K562 (cell line): Measurements from ENCODE around the gene PPP4R4. TPM values are rescaled to one million over a fixed set of nuclear protein-coding genes. Genes with fewer than 3 reads are reported as not detected.

ENCODE experiments used
- ARNT ChIP-seq, 2 experiments: fragments of 450-650 bp; IDR thresholded peaks; 2 replicates each; pipeline ENCODE4 v1.6.1; 2016; ENCODE audit warnings: mild to moderate bottlenecking in 1 of 2
- ESRRA ChIP-seq: fragments of 450-650 bp; IDR thresholded peaks from 2 replicates; pipeline ENCODE4 v1.6.1; 2014; ENCODE audit warnings: low read depth, mild to moderate bottlenecking, moderate library complexity, borderline replicate concordance
- EZH2 ChIP-seq: IDR thresholded peaks from 2 replicates; pipeline ENCODE4 v1.6.1; 2012; ENCODE audit warnings: low read depth, mild to moderate bottlenecking, inconsistent platforms, low read length, borderline replicate concordance
- L3MBTL2 ChIP-seq: fragments of 450-650 bp; IDR thresholded peaks from 2 replicates; pipeline ENCODE4 v1.6.1; 2016; ENCODE audit warnings: mild to moderate bottlenecking, moderate library complexity
- TARDBP ChIP-seq: fragments of 450-650 bp; IDR thresholded peaks from 2 replicates; pipeline ENCODE4 v1.6.1; 2016
- ZNF282 ChIP-seq: sonication (generic); formaldehyde crosslinking; IDR thresholded peaks from 2 replicates; pipeline ENCODE4 v1.8.1; 2023; ENCODE audit warnings: missing genetic modification reagents
- ZSCAN32 ChIP-seq: fragments of 450-650 bp; formaldehyde crosslinking; IDR thresholded peaks from 2 replicates; pipeline ENCODE4 v1.4.0; 2020; ENCODE audit warnings: mild to moderate bottlenecking, moderate library complexity
- polyA plus RNA-seq, 8 experiments: library from polyadenylated mRNA; depleted of rRNA in 4 of 8; stranded (reverse) in 5 of 8; unstranded in 3 of 8; fragments of >200 nt; fragmentation: Nextera tagmentation in 2 of 8; fragmentation: Illumina TruSeq in 1 of 8; extraction: Ambion mirVana in 2 of 8; extraction: Trizol in 1 of 8; gene quantifications; 2 replicates each; pipeline versions ENCODE4 v1.2.1 to v1.2.3, GENCODE V29; 2011 to 2014; ENCODE audit warnings: inconsistent platforms in 1 of 8, missing spikeins in 1 of 8
- total RNA-seq, 7 experiments: library from RNA; depleted of rRNA in 6 of 7; stranded (reverse); fragments of >200 nt in 6 of 7; fragmentation: Illumina TruSeq in 2 of 7; extraction: Trizol in 2 of 7; gene quantifications; 2 replicates each; pipeline versions ENCODE4 v1.2.1 to v1.2.3, GENCODE V29; 2011 to 2021; ENCODE audit warnings: low replicate concordance in 1 of 7
- TF ChIP-seq, protein P1 (sequence below): IDR thresholded peaks from 2 replicates; pipeline ENCODE4 v1.6.1; 2011; ENCODE audit warnings: borderline replicate concordance, low read depth, mild to moderate bottlenecking, moderate library complexity, low read length; ENCODE audit not compliant: insufficient read depth, poor library complexity, severe bottlenecking
- TF ChIP-seq, protein P2 (sequence below): fragments of 250-450 bp; sonication (Bioruptor Pico); IDR thresholded peaks from 2 replicates; pipeline ENCODE4 v1.8.0; 2021; ENCODE audit warnings: mild to moderate bottlenecking, moderate library complexity

PPP4R4 gene
- total and polyA plus RNA-seq, 9 of the 15 experiments (the other 6 are each of a cell fraction or from before 2014, with no cell fraction given): 0.11 to 0.26 TPM; not detected in 7

DNA sequence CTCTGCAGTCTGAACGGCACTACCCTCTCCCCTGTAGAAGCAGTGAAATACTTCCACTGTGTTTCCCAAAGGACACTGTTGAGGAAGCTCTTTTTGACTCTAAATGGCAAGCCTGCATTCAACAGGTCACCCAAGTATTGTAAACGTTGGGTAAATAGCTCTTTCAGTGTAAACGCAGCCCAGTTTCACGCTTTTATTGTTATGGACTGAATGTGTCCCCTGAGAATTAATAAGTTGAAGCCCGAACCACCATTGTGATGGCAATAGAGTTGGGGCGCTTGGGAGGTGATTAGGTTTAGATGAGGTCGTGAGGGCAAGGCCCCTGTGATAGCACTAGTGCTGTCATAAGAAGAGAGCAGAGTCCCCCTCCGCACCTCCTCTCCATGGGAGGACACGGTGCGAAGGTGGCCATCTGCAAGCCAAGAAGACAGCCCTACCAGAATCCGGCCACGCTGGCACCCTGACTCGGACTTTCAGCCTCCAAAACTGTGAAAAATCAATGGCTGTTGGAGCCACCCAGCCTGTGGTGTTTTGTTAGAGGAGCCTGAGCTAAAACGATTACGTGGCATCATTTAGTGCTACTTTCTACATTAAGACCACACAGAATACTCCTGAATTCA, 117.9 kb downstream of the PPP4R4 start (continued):
- TF ChIP-seq, protein P1, sequence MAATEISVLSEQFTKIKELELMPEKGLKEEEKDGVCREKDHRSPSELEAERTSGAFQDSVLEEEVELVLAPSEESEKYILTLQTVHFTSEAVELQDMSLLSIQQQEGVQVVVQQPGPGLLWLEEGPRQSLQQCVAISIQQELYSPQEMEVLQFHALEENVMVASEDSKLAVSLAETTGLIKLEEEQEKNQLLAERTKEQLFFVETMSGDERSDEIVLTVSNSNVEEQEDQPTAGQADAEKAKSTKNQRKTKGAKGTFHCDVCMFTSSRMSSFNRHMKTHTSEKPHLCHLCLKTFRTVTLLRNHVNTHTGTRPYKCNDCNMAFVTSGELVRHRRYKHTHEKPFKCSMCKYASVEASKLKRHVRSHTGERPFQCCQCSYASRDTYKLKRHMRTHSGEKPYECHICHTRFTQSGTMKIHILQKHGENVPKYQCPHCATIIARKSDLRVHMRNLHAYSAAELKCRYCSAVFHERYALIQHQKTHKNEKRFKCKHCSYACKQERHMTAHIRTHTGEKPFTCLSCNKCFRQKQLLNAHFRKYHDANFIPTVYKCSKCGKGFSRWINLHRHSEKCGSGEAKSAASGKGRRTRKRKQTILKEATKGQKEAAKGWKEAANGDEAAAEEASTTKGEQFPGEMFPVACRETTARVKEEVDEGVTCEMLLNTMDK: no peak
- no peak for TF ChIP-seq TARDBP
- no peak for TF ChIP-seq ZNF282 (CRISPR knock-in tag)
- no peak for TF ChIP-seq L3MBTL2
- no peak for TF ChIP-seq EZH2
- TF ChIP-seq ESRRA: no peak
- no peak for TF ChIP-seq ZSCAN32
- TF ChIP-seq, protein P2, sequence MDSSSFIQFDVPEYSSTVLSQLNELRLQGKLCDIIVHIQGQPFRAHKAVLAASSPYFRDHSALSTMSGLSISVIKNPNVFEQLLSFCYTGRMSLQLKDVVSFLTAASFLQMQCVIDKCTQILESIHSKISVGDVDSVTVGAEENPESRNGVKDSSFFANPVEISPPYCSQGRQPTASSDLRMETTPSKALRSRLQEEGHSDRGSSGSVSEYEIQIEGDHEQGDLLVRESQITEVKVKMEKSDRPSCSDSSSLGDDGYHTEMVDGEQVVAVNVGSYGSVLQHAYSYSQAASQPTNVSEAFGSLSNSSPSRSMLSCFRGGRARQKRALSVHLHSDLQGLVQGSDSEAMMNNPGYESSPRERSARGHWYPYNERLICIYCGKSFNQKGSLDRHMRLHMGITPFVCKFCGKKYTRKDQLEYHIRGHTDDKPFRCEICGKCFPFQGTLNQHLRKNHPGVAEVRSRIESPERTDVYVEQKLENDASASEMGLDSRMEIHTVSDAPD (CRISPR knock-in tag): no peak
- TF ChIP-seq ARNT (IDR thresholded peaks at IDR 0.05): no peak
